ENCODE results near the gene TRIO. TPM values are rescaled to one million over a fixed set of nuclear protein-coding genes. Genes with fewer than 3 reads are reported as not detected.

Gene TRIO
- total and polyA plus RNA-seq, 2 donors (not counting 3 experiments of a cell fraction or from before 2014, with no cell fraction given), result 82.9 to 248 TPM

DNA sequence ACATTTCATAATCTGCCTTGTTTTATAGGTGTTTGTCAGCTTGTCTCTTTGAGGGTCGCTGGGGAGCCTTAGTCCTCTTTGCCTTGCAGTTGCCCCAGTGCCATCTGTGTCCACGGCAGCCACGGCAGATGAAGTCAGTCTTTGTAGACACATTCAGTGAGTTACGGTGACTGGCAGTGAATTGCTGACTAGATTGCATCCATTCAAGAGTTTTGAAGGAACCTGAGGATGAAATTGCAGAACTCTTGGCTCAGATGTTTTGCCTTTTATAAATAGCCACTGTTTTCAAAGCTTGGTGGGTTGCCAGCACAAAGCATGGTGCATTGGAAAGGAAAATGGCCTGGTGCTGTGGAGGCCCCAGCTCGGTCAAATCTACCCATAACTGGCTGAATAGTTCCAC, 125.6 kb downstream of the TRIO start:
- FAIRE-seq (no peak), DNase-seq (ENCODE audit: low read depth, low spot score) (peak; percentile 39)
- POLR2A ChIA-PET, result interaction anchor here (1.0 to 1.5 kb wide), 2 partner anchors 52 to 116 kb away, joined by 3 read pairs; no protein-coding TSS in a partner anchor
- no peak overlapping the region for H3K4me3 ChIP-seq (replicated peaks in 1 of 3; ENCODE audit: insufficient read depth in 1 of 3, low read depth in 1 of 3, low read length in 3 of 3)
- intact Hi-C loops (cut with micrococcal nuclease) (loop anchor here (1.0 kb wide), 1 partner anchor 66 kb away; no protein-coding TSS in a partner anchor), dilution Hi-C loops (cut with MboI; ENCODE audit: extremely low pct_ligation_motif_present, low sequenced_read_pairs) (loop anchor here (25.0 kb wide), 1 partner anchor 131 kb away; the partner anchor contains the start of gene TRIO)
- H4K20me1 ChIP-seq (replicated peaks; ENCODE audit: control insufficient read depth, extremely low read depth, insufficient read depth, low read length), result no peaks in the 10 kb centered on the region
- no peaks in the 10 kb centered on the region for H3K9me3 ChIP-seq (replicated peaks; ENCODE audit: control insufficient read depth, insufficient read depth, low read length)
- peak overlapping the region; percentile 76 for H3K27ac ChIP-seq (ENCODE audit: insufficient read depth, low read depth, low read length)
- no peaks in the 10 kb centered on the region for H3K9me1 ChIP-seq (replicated peaks; ENCODE audit: control insufficient read depth, extremely low read depth, insufficient read depth, low read length)
- peaks cover 0 to 5% of the 10 kb centered on the region in 2 experiments for H3K36me3 ChIP-seq (ENCODE audit: control insufficient read depth in 2 of 2, extremely low read depth in 1 of 2, insufficient read depth in 2 of 2, low read length in 2 of 2)
- TSS peak; percentile 20 for BruUV-seq (replicated peaks)
- peak overlapping the region; percentile 26 for H3K4me2 ChIP-seq (ENCODE audit: insufficient read depth, low read length)
- H3K27me3 ChIP-seq (ENCODE audit: control insufficient read depth in 2 of 2, insufficient read depth in 2 of 2, low read length in 2 of 2), result no peaks in the 10 kb centered on the region
- H2AFZ ChIP-seq (ENCODE audit: low read depth, low read length), result no peak overlapping the region
- H3K9ac ChIP-seq (replicated peaks; ENCODE audit: extremely low read depth, insufficient read depth, low read length), result no peak overlapping the region
- H3K79me2 ChIP-seq (ENCODE audit: control insufficient read depth, insufficient read depth, low read length), result peaks cover 88% of the 10 kb centered on the region
- TF ChIP-seq EZH2 (IDR thresholded peaks at IDR 0.05; ENCODE audit: borderline replicate concordance, low read depth, low read length, severe bottlenecking), result no peak
- TF ChIP-seq POLR2AphosphoS5 (IDR thresholded peaks at IDR 0.05; ENCODE audit: insufficient read depth, low read depth, low read length), result no peak
- no peak for TF ChIP-seq GATA2 (IDR thresholded peaks at IDR 0.05; ENCODE audit: insufficient read depth, insufficient read length, low read depth, low read length)
- no peak for TF ChIP-seq POLR2A (IDR thresholded peaks at IDR 0.05; ENCODE audit: low read depth, low read length)
- no peak for TF ChIP-seq JUN (IDR thresholded peaks at IDR 0.05; ENCODE audit: borderline replicate concordance, insufficient read depth, insufficient read length, low read depth)
- TF ChIP-seq, protein P1, sequence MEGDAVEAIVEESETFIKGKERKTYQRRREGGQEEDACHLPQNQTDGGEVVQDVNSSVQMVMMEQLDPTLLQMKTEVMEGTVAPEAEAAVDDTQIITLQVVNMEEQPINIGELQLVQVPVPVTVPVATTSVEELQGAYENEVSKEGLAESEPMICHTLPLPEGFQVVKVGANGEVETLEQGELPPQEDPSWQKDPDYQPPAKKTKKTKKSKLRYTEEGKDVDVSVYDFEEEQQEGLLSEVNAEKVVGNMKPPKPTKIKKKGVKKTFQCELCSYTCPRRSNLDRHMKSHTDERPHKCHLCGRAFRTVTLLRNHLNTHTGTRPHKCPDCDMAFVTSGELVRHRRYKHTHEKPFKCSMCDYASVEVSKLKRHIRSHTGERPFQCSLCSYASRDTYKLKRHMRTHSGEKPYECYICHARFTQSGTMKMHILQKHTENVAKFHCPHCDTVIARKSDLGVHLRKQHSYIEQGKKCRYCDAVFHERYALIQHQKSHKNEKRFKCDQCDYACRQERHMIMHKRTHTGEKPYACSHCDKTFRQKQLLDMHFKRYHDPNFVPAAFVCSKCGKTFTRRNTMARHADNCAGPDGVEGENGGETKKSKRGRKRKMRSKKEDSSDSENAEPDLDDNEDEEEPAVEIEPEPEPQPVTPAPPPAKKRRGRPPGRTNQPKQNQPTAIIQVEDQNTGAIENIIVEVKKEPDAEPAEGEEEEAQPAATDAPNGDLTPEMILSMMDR (IDR thresholded peaks at IDR 0.05; ENCODE audit: extremely low read depth in 1 of 2, insufficient read depth in 1 of 2, low read depth in 1 of 2, low read length in 2 of 2), result no peak
- no peak for TF ChIP-seq FOS (IDR thresholded peaks at IDR 0.05; ENCODE audit: borderline replicate concordance, insufficient read depth, low read length)
- TF ChIP-seq MYC (IDR thresholded peaks at IDR 0.05; ENCODE audit: low read depth, low read length), result no peak
- TF ChIP-seq, protein P2, sequence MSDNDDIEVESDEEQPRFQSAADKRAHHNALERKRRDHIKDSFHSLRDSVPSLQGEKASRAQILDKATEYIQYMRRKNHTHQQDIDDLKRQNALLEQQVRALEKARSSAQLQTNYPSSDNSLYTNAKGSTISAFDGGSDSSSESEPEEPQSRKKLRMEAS (IDR thresholded peaks at IDR 0.05; ENCODE audit: insufficient read depth, insufficient read length), result no peak
- H3K4me1 ChIP-seq (ENCODE audit: control insufficient read depth, extremely low read depth, insufficient read depth, low read length), result peaks cover 67% of the 10 kb centered on the region
- CTCF ChIA-PET, result interaction anchor here (0.8 to 3.5 kb wide), 7 partner anchors 26 to 281 kb away, joined by 3 to 38 read pairs (median 22); partner anchors contain the start of gene TRIO
